GM12865 (cell line): ENCODE measurements around the gene CACNB1.

ENCODE experiments used
- DNase-seq: peaks from one replicate; pipeline ENCODE4 v3.0.0; 2010; ENCODE audit warnings: low read depth
- H3K4me3 ChIP-seq: 2 replicates; pipeline ENCODE4 v1.5.1; 2011; ENCODE audit warnings: mild to moderate bottlenecking, low read depth, low read length, control low read depth
- TF ChIP-seq, protein P1 (sequence below): IDR thresholded peaks from 2 replicates; pipeline ENCODE4 v1.5.1; 2011; ENCODE audit warnings: low read length, control low read depth, low read depth, inconsistent platforms; ENCODE audit not compliant: insufficient read depth; ENCODE audit errors: missing control alignments

The CACNB1 gene

DNA sequence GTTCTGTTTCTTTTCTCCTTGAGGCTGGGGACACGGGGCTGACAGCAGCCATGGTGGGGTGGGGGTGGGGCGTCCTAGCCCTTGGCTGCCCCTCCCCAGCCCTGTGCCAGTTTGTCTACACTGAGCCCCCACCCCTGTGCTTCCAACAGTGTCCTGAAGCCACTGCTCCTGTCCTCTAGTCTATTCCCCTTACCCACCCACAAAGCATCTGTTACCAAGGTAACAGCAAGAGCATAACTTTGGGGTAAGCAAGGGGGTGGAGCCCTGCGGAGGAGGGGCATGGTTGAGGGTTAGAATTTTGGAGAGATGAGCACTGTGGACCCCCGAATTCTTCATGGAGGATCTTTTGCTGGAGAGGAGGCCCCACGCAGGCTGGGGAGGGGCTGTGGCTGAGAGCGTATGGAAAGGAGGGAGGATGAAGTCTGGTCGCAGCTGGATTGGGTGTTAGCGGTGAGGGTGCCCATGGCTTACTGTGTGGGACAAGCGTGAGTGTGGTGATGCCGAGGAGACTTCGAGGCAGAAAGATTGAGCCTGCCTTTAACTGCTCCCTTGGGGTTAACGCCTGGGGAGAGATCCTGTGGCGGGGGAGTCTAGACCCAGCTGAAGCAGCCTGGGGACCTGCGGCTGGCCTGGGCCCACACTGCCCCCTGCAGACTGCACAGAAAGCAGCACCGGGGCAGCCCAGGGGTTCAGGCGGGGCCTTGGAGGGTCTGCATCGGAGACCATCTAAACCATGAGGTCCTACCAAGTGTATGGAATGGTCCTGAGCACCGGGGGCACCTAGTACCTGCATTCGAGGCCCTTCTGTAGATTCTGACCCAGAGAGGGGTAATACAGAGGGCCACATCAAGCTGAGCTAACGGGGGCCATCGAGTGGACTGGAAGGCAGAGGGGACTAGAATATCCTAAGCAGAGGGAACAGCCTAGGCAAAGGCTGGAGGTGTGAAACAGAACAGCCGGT, 34.4 kb upstream of the CACNB1 start:
- peak; percentile 53 for DNase-seq
- TF ChIP-seq, protein P1, sequence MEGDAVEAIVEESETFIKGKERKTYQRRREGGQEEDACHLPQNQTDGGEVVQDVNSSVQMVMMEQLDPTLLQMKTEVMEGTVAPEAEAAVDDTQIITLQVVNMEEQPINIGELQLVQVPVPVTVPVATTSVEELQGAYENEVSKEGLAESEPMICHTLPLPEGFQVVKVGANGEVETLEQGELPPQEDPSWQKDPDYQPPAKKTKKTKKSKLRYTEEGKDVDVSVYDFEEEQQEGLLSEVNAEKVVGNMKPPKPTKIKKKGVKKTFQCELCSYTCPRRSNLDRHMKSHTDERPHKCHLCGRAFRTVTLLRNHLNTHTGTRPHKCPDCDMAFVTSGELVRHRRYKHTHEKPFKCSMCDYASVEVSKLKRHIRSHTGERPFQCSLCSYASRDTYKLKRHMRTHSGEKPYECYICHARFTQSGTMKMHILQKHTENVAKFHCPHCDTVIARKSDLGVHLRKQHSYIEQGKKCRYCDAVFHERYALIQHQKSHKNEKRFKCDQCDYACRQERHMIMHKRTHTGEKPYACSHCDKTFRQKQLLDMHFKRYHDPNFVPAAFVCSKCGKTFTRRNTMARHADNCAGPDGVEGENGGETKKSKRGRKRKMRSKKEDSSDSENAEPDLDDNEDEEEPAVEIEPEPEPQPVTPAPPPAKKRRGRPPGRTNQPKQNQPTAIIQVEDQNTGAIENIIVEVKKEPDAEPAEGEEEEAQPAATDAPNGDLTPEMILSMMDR: peak; percentile 77
- H3K4me3 ChIP-seq: no peak overlapping the region

DNA sequence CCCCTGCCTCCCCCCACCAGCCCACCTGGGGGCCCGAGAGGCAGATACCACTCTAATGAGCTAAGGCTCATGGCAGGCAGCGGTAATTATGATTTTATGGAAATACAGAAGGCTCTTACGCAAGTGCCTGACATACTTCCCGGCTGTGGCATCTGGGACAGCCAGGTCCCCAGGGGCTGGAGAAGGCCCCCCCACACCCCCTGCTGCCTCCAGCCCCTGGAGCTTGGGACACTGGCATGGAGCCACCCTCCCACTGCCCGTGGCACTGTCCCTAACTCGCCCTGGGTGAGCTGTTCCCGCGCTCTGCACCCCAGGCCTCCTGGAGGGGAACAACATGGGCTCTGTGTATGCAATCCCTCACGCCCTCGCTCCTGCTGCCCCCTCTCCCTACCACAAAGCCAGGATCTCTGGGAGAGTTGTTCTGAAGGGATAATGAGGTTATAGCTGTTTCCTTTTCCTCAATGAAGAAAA, 33.7 kb upstream of the CACNB1 start:
- no peak for DNase-seq
- TF ChIP-seq, protein P1: no peak
- H3K4me3 ChIP-seq: no peak overlapping the region

DNA sequence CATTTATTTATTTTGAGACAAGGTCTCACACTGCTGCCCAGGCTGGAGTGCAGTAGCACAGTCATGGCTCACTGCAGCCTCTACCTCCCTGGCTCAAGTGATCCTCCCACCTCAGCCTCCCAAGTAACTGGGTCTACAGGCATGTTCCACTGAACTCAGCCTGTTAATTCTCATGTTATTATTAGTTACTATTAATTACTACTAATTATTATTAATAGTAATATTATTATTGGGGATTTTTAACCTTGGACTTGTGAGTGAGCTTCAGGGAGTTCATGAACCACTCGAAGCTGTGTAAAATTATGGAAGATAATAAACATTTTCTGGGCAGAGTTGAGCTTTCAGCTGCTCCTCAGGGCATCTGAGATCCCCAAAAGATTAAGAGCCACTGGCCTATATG, 32.9 kb upstream of the CACNB1 start:
- TF ChIP-seq, protein P1: no peak
- no peak for DNase-seq
- no peak overlapping the region for H3K4me3 ChIP-seq

DNA sequence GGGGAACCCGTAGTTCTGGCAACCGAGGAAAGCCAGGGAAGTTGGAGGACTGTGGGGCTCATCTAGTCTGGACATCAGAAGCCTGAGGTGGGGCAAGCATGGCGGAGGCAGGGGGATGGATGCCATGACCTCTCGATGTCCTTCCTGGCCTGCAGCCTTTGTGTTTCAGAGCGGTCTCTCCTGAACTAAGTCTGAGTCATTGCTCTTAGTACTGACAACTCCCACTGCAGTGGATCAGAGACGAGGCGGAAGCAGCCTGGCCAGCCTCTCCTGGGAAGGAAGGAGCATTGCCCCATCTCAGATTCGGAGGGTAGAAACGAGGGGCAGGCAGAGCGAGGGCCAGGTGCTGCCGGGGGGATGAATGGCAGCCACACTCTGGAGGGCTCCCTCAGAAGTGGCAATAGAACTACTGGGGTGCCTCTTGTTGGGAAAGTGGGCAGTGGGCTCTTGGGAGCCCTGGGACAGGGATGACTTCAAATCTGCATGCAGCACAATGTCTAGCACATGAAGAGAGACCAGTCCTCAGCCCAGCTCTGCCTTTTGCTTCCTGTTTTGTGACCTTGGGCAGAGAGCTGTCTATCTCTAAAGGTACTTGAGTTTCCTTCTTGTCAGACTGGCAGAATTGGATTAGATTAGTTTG, 31.9 kb upstream of the CACNB1 start:
- DNase-seq: no peak
- TF ChIP-seq, protein P1: no peak
- H3K4me3 ChIP-seq: no peak overlapping the region

DNA sequence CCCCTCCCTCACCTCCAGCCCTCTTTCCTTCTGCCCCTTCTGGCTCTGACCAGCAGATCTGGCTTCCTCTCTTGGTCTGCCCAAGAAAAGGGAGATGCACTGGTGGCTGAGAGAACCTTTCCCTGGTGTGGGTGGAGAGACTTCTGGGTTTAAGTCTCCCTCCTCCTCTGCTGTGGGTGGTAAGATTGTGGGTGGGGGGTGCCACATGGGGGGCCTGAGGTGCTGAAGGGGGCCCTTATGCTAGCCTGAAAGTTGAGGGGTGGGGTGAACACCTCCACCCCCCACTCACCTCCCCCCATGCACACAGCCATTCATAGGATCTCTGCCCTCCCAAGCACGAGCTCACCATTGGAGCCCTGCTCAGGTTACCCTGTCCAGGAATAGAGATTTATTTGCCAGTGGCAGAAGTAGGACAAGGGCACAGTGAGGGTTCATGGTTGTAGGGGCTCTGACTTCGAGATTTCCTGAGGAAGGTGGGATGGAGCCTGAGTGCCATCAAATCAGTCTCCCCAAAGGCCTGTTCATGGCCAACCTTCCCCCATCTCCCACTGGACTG, 30.0 kb upstream of the CACNB1 start:
- no peak for DNase-seq
- TF ChIP-seq, protein P1: no peak
- H3K4me3 ChIP-seq: no peak overlapping the region

DNA sequence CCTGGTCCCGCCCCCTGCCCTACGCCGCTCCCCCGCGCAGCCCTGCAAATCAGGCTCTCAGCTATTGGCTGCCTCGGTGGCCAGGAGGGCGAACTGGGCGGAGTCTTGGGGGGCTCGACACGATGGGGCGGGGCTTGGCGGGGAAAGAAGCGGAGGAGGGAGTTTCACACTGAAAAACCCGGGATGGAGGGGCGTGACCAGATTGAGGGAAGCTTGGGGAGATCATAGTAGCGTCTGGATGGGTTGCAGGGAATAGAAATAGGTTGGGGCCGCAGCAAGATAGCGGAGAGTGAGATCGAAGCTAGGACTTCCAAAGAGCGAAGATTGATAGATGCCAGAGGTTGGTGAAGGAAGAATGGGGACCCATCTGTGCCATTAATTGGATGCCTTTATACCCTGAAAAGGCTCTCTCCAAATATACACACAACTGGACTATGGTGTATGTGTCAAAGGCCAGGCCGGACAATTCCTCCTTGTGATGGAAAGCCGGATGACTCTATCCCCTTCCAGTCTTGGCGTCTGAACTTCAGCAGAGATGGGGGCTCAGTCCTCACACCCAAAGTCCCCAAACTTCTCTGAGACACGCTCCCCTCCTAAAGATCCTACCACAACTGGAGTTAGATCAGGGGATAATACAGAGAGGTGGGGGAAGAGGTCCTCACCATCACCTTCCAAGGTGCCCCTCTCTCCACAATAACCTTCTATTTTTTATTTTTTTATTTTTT, 28.7 kb upstream of the CACNB1 start:
- H3K4me3 ChIP-seq: no peak overlapping the region
- TF ChIP-seq, protein P1: no peak
- no peak for DNase-seq
